HepG2 (cell line): Measurements from ENCODE around the gene TMEM225B. TPM values are rescaled to one million over a fixed set of nuclear protein-coding genes. Genes with fewer than 3 reads are reported as not detected.

Source experiments
- DPF2 ChIP-seq: sonication (generic); formaldehyde crosslinking; IDR thresholded peaks from 2 replicates; pipeline ENCODE4 v1.4.0; 2020; ENCODE audit warnings: mild to moderate bottlenecking, low read depth, missing genetic modification reagents, borderline replicate concordance
- EZH2 ChIP-seq: conservative IDR thresholded peaks from 2 replicates; pipeline ENCODE4 v1.6.1; 2012; ENCODE audit warnings: mild to moderate bottlenecking, low read depth, low read length, moderate library complexity
- FOXM1 ChIP-seq: sonication (generic); formaldehyde crosslinking; IDR thresholded peaks from 2 replicates; pipeline ENCODE4 v1.5.0; 2020; ENCODE audit warnings: missing genetic modification reagents
- HOXA7 ChIP-seq: sonication (generic); formaldehyde crosslinking; IDR thresholded peaks from 2 replicates; pipeline ENCODE4 v1.8.1; 2022; ENCODE audit warnings: mild to moderate bottlenecking, missing genetic modification reagents, moderate library complexity
- KLF12 ChIP-seq: sonication (generic); formaldehyde crosslinking; IDR thresholded peaks from 2 replicates; pipeline ENCODE4 v1.4.0; 2020; ENCODE audit warnings: missing genetic modification reagents, borderline replicate concordance
- ONECUT2 ChIP-seq: sonication (generic); formaldehyde crosslinking; IDR thresholded peaks from 2 replicates; pipeline ENCODE4 v1.4.0; 2020; ENCODE audit warnings: missing genetic modification reagents
- RCOR2 ChIP-seq: IDR thresholded peaks from 2 replicates; pipeline ENCODE4 v1.6.1; 2016; ENCODE audit warnings: missing biosample characterization, missing genetic modification reagents
- SOX13 ChIP-seq, 3 experiments: fragments of 450-650 bp in 1 of 3; sonication (generic) in 1 of 3; formaldehyde crosslinking in 1 of 3; IDR thresholded peaks in 2 of 3; conservative IDR thresholded peaks in 1 of 3; 2 replicates each; pipeline versions ENCODE4 v1.5.0 to v1.6.1; 2016 to 2020; ENCODE audit warnings: antibody characterized with exemption in 1 of 3, mild to moderate bottlenecking in 1 of 3, missing compliant biosample characterization in 1 of 3, missing genetic modification reagents in 1 of 3, moderate library complexity in 1 of 3
- ZNF431 ChIP-seq: sonication (generic); formaldehyde crosslinking; IDR thresholded peaks from 2 replicates; pipeline ENCODE4 v1.9.0; 2022; ENCODE audit warnings: missing genetic modification reagents, low read depth, mild to moderate bottlenecking, borderline replicate concordance
- ZNF879 ChIP-seq: sonication (generic); formaldehyde crosslinking; IDR thresholded peaks from 2 replicates; pipeline ENCODE4 v1.8.1; 2023; ENCODE audit warnings: missing genetic modification reagents
- polyA plus RNA-seq, 8 experiments: library from polyadenylated mRNA; depleted of rRNA in 3 of 8; stranded (reverse) in 7 of 8; unstranded in 1 of 8; fragments of >200 nt; fragmentation: Illumina TruSeq in 4 of 8; extraction: Trizol in 4 of 8; gene quantifications; 2 replicates each; pipeline versions ENCODE4 v1.2.1 to v1.2.3, GENCODE V29; 2011 to 2016; ENCODE audit warnings: low read depth in 4 of 8, missing spikeins in 1 of 8, mixed read lengths in 1 of 8; ENCODE audit not compliant: insufficient read depth in 1 of 8
- total RNA-seq, 5 experiments: library from RNA; depleted of rRNA; stranded (reverse); fragments of >200 nt; fragmentation: Illumina TruSeq; extraction: Trizol; gene quantifications; 2 replicates each; pipeline ENCODE4 v1.2.3, GENCODE V29; 2016; ENCODE audit warnings: low read depth in 1 of 5
- TF ChIP-seq, protein P1 (sequence below): sonication (generic); formaldehyde crosslinking; IDR thresholded peaks from 2 replicates; pipeline ENCODE4 v1.4.0; 2020; ENCODE audit warnings: missing genetic modification reagents, borderline replicate concordance
- TF ChIP-seq, protein P2 (sequence below): sonication (generic); formaldehyde crosslinking; IDR thresholded peaks from 2 replicates; pipeline ENCODE4 v1.5.0; 2020; ENCODE audit warnings: missing genetic modification reagents, mild to moderate bottlenecking, borderline replicate concordance
- TF ChIP-seq, protein P3 (sequence below): sonication (generic); formaldehyde crosslinking; IDR thresholded peaks from 2 replicates; pipeline ENCODE4 v1.5.0; 2020; ENCODE audit warnings: missing genetic modification reagents
- TF ChIP-seq, protein P4 (sequence below): IDR thresholded peaks from 2 replicates; pipeline ENCODE4 v1.6.1; 2016; ENCODE audit warnings: low read depth, missing genetic modification reagents, missing compliant biosample characterization
- TF ChIP-seq, protein P5 (sequence below): sonication (generic); formaldehyde crosslinking; IDR thresholded peaks from 2 replicates; pipeline ENCODE4 v1.9.0; 2021; ENCODE audit warnings: missing genetic modification reagents, borderline replicate concordance

TMEM225B gene
- total and polyA plus RNA-seq, 2 of the 13 experiments (the other 11 are each of a cell fraction or from before 2014, with no cell fraction given): 0.78 to 0.95 TPM

DNA sequence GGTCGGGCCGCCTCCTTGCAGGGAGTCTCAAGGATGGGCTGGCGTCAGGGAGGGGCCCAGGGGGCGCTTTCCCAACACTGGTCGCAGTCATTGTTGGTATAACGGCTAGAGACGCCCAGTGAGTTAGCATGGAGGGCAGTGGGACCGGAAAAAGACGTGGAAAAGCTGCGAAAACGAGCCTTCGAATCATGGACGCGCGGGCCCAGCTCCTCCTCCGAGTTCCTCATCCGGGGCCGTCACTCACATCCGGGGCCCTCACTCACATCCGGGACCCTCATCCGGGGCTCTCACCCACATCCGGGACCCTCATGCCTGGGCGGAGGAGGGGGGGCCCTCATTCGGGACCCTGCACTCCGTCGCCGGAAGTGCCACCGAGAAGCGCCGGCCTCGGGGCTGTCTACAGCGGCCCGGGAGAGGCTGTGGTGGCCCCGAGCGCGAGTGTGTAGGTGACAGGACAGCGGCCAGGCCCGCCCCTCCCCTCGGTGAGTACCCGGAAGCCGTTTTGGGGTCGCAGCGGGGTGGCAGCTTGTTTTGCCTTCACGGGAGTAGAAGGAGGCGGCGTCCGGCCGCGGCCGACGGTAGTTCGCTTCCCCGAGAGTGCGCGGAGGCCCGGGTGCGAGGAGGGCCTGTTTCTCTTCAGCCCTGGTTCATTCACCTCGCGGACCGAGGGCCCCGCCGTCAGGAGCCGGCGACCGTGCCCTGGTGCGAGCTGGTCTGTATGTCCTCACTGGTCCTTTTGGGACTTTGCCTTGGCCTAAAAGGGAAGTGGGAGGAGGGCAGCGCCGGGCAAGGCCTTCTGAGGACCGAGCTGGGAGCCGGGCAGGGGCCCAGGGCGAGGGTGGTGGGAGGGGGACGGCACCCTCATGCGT, 39.5 kb upstream of the TMEM225B start, which contains the start of gene ZNF655 (continued):
- TF ChIP-seq SOX13 (IDR thresholded peaks at IDR 0.05): no peak; the same call in 1 of the 2 replicates
- TF ChIP-seq SOX13 (CRISPR knock-in tag; conservative IDR thresholded peaks at IDR 0.05 in 1 of 2, IDR thresholded peaks at IDR 0.05 in 1 of 2): no peak
- no peak for TF ChIP-seq RCOR2 (CRISPR knock-in tag)
- TF ChIP-seq ONECUT2 (CRISPR knock-in tag): no peak
- TF ChIP-seq ZNF431 (CRISPR knock-in tag): 0 out of 2 replicates have a peak, but pooled peaks have one; percentile 15
- TF ChIP-seq, protein P1, sequence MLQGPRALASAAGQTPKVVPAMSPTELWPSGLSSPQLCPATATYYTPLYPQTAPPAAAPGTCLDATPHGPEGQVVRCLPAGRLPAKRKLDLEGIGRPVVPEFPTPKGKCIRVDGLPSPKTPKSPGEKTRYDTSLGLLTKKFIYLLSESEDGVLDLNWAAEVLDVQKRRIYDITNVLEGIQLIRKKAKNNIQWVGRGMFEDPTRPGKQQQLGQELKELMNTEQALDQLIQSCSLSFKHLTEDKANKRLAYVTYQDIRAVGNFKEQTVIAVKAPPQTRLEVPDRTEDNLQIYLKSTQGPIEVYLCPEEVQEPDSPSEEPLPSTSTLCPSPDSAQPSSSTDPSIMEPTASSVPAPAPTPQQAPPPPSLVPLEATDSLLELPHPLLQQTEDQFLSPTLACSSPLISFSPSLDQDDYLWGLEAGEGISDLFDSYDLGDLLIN: no peak
- TF ChIP-seq, protein P2, sequence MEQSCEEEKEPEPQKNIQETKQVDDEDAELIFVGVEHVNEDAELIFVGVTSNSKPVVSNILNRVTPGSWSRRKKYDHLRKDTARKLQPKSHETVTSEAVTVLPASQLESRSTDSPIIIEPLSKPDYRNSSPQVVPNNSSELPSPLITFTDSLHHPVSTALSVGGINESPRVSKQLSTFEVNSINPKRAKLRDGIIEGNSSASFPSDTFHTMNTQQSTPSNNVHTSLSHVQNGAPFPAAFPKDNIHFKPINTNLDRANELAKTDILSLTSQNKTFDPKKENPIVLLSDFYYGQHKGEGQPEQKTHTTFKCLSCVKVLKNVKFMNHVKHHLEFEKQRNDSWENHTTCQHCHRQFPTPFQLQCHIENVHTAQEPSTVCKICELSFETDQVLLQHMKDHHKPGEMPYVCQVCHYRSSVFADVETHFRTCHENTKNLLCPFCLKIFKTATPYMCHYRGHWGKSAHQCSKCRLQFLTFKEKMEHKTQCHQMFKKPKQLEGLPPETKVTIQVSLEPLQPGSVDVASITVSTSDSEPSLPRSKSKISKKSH: no peak; the same call in 1 of the 2 replicates
- TF ChIP-seq KLF12 (CRISPR knock-in tag): 0 out of 2 replicates have a peak, but pooled peaks have one; percentile 5
- TF ChIP-seq, protein P3, sequence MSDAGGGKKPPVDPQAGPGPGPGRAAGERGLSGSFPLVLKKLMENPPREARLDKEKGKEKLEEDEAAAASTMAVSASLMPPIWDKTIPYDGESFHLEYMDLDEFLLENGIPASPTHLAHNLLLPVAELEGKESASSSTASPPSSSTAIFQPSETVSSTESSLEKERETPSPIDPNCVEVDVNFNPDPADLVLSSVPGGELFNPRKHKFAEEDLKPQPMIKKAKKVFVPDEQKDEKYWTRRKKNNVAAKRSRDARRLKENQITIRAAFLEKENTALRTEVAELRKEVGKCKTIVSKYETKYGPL (CRISPR knock-in tag): 0 out of 2 replicates have a peak, but pooled peaks have one; percentile 15
- peak; percentile 35; the same call in 1 of the 2 replicates for TF ChIP-seq ZNF879 (CRISPR knock-in tag)
- TF ChIP-seq DPF2 (CRISPR knock-in tag): no peak
- TF ChIP-seq, protein P4, sequence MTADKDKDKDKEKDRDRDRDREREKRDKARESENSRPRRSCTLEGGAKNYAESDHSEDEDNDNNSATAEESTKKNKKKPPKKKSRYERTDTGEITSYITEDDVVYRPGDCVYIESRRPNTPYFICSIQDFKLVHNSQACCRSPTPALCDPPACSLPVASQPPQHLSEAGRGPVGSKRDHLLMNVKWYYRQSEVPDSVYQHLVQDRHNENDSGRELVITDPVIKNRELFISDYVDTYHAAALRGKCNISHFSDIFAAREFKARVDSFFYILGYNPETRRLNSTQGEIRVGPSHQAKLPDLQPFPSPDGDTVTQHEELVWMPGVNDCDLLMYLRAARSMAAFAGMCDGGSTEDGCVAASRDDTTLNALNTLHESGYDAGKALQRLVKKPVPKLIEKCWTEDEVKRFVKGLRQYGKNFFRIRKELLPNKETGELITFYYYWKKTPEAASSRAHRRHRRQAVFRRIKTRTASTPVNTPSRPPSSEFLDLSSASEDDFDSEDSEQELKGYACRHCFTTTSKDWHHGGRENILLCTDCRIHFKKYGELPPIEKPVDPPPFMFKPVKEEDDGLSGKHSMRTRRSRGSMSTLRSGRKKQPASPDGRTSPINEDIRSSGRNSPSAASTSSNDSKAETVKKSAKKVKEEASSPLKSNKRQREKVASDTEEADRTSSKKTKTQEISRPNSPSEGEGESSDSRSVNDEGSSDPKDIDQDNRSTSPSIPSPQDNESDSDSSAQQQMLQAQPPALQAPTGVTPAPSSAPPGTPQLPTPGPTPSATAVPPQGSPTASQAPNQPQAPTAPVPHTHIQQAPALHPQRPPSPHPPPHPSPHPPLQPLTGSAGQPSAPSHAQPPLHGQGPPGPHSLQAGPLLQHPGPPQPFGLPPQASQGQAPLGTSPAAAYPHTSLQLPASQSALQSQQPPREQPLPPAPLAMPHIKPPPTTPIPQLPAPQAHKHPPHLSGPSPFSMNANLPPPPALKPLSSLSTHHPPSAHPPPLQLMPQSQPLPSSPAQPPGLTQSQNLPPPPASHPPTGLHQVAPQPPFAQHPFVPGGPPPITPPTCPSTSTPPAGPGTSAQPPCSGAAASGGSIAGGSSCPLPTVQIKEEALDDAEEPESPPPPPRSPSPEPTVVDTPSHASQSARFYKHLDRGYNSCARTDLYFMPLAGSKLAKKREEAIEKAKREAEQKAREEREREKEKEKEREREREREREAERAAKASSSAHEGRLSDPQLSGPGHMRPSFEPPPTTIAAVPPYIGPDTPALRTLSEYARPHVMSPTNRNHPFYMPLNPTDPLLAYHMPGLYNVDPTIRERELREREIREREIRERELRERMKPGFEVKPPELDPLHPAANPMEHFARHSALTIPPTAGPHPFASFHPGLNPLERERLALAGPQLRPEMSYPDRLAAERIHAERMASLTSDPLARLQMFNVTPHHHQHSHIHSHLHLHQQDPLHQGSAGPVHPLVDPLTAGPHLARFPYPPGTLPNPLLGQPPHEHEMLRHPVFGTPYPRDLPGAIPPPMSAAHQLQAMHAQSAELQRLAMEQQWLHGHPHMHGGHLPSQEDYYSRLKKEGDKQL (CRISPR knock-in tag): peak; percentile 24; the same call in 1 of the 2 replicates
- no peak for TF ChIP-seq FOXM1
- no peak for TF ChIP-seq EZH2
- TF ChIP-seq HOXA7 (CRISPR knock-in tag): no peak
- TF ChIP-seq, protein P5, sequence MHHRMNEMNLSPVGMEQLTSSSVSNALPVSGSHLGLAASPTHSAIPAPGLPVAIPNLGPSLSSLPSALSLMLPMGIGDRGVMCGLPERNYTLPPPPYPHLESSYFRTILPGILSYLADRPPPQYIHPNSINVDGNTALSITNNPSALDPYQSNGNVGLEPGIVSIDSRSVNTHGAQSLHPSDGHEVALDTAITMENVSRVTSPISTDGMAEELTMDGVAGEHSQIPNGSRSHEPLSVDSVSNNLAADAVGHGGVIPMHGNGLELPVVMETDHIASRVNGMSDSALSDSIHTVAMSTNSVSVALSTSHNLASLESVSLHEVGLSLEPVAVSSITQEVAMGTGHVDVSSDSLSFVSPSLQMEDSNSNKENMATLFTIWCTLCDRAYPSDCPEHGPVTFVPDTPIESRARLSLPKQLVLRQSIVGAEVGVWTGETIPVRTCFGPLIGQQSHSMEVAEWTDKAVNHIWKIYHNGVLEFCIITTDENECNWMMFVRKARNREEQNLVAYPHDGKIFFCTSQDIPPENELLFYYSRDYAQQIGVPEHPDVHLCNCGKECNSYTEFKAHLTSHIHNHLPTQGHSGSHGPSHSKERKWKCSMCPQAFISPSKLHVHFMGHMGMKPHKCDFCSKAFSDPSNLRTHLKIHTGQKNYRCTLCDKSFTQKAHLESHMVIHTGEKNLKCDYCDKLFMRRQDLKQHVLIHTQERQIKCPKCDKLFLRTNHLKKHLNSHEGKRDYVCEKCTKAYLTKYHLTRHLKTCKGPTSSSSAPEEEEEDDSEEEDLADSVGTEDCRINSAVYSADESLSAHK (CRISPR knock-in tag): no peak
